HepG2 (cell line): Measurements from ENCODE around the gene GDF11. TPM values are rescaled to one million over a fixed set of nuclear protein-coding genes. Genes with fewer than 3 reads are reported as not detected.

Experiments
- ATAC-seq: fragments of 200-7000 bp; cut with Tn5 transposase; 3 replicates; pipeline ENCODE4 v1.9.1; 2020; ENCODE audit warnings: mild to moderate bottlenecking, moderate library complexity
- BruUV-seq: library from RNA; stranded (reverse); fragments of 400-500 nt; replicated peaks from 2 replicates; lab custom pipeline; 2021; lab: Mats Ljungman, UMichigan
- CTCF ChIA-PET: fragments of 300-600 bp; formaldehyde crosslinking; extraction: SDS; loops from one replicate; lab custom pipeline; 2021; ENCODE audit warnings: low total read pairs, inconsistent platforms, low intra/inter-chr PET ratio; lab: Yijun Ruan, JAX
- POLR2A ChIA-PET: fragments of 350-600 bp; sonication (Branson Sonifier 250); formaldehyde crosslinking; loops from one replicate; lab custom pipeline; 2020; ENCODE audit warnings: antibody characterized with exemption, inconsistent platforms; lab: Yijun Ruan, JAX
- DNase-seq: peaks from one replicate; pipeline ENCODE4 v3.0.0-alpha.2; 2015; ENCODE audit warnings: low spot score
- FAIRE-seq: peaks from 3 replicates; lab custom pipeline; 2011; peaks lifted over from hg19 to GRCh38; lab: Jason Lieb, UNC
- H2AFZ ChIP-seq: one replicate; pipeline ENCODE4 v1.6.1; 2011; ENCODE audit warnings: low read length, inconsistent platforms
- H3K27ac ChIP-seq: fragments of 300-600 bp; 3 replicates; pipeline ENCODE4 v1.8.0; 2011; ENCODE audit warnings: mixed run types, mild to moderate bottlenecking, mixed read lengths, low read length, inconsistent platforms; ENCODE audit not compliant: insufficient read depth; ENCODE audit errors: extremely low read length
- H3K27me3 ChIP-seq, 2 experiments: fragments of 200-600 bp in 1 of 2; 2 replicates in 1 of 2; 3 replicates in 1 of 2; pipeline versions ENCODE4 v1.6.0 to v1.8.0; 2011; ENCODE audit warnings: low read length in 2 of 2, mild to moderate bottlenecking in 2 of 2, moderate library complexity in 2 of 2, inconsistent platforms in 1 of 2; ENCODE audit not compliant: insufficient read depth in 2 of 2, control insufficient read depth in 1 of 2
- H3K36me3 ChIP-seq, 2 experiments: fragments of 200-600 bp in 1 of 2; replicated peaks in 1 of 2; 2 replicates in 1 of 2; 3 replicates in 1 of 2; pipeline versions ENCODE4 v1.5.1 to v1.8.0; 2011; ENCODE audit warnings: low read length in 2 of 2, inconsistent platforms in 1 of 2; ENCODE audit not compliant: insufficient read depth in 2 of 2, control insufficient read depth in 1 of 2
- H3K4me1 ChIP-seq: 2 replicates; pipeline ENCODE4 v1.5.1; 2012; ENCODE audit warnings: low read length, inconsistent platforms; ENCODE audit not compliant: insufficient read depth
- H3K4me2 ChIP-seq: 2 replicates; pipeline ENCODE4 v1.6.0; 2011; ENCODE audit warnings: low read depth, low read length, inconsistent platforms
- H3K4me3 ChIP-seq, 3 experiments: fragments of 200-600 bp in 1 of 3; sonication (generic), shearing (Covaris generic) in 1 of 3; replicated peaks in 1 of 3; 2 replicates each; pipeline ENCODE4 v1.5.1; 2011 to 2016; ENCODE audit warnings: low read length in 3 of 3, inconsistent platforms in 2 of 3, low read depth in 2 of 3, mild to moderate bottlenecking in 2 of 3, control low read depth in 1 of 3, mixed read lengths in 1 of 3; ENCODE audit not compliant: insufficient read depth in 1 of 3
- H3K79me2 ChIP-seq: one replicate; pipeline ENCODE4 v1.6.1; 2011; ENCODE audit warnings: low read length, inconsistent platforms; ENCODE audit not compliant: insufficient read depth
- H3K9ac ChIP-seq: 2 replicates; pipeline ENCODE4 v1.6.0; 2011; ENCODE audit warnings: mild to moderate bottlenecking, low read depth, low read length, inconsistent platforms; ENCODE audit not compliant: insufficient read depth
- H3K9me3 ChIP-seq: 2 replicates; pipeline ENCODE4 v1.5.1; 2012; ENCODE audit warnings: mild to moderate bottlenecking, low read length
- H4K20me1 ChIP-seq: 2 replicates; pipeline ENCODE4 v1.6.0; 2011; ENCODE audit warnings: inconsistent platforms, mild to moderate bottlenecking, low read length, moderate library complexity; ENCODE audit not compliant: insufficient read depth
- AHR ChIP-seq: IDR thresholded peaks from 2 replicates; pipeline ENCODE4 v1.6.1; 2018; ENCODE audit warnings: missing genetic modification reagents, missing compliant biosample characterization
- ARHGAP35 ChIP-seq: sonication (generic); formaldehyde crosslinking; IDR thresholded peaks from 2 replicates; pipeline ENCODE4 v1.9.0; 2022; ENCODE audit warnings: mild to moderate bottlenecking, inconsistent platforms, moderate library complexity, missing genetic modification reagents, borderline replicate concordance
- ATAD3A ChIP-seq: sonication (generic); formaldehyde crosslinking; IDR thresholded peaks from 2 replicates; pipeline ENCODE4 v1.4.0; 2020; ENCODE audit warnings: missing genetic modification reagents
- EEA1 ChIP-seq: sonication (generic); formaldehyde crosslinking; IDR thresholded peaks from 2 replicates; pipeline ENCODE4 v1.5.1; 2020; ENCODE audit warnings: mild to moderate bottlenecking, missing genetic modification reagents, borderline replicate concordance
- ETV6 ChIP-seq: sonication (generic); formaldehyde crosslinking; conservative IDR thresholded peaks from 2 replicates; pipeline ENCODE4 v1.4.0; 2020; ENCODE audit warnings: missing genetic modification reagents
- FOXA1 ChIP-seq, 2 experiments: fragments of 450-650 bp in 1 of 2; sonication (generic) in 1 of 2; formaldehyde crosslinking in 1 of 2; IDR thresholded peaks; 2 replicates each; pipeline versions ENCODE4 v1.4.0 to v1.6.1; 2016 to 2020; ENCODE audit warnings: missing genetic modification reagents in 1 of 2
- JDP2 ChIP-seq: sonication (generic); formaldehyde crosslinking; IDR thresholded peaks from 2 replicates; pipeline ENCODE4 v1.8.1; 2022; ENCODE audit warnings: missing genetic modification reagents, borderline replicate concordance
- KDM3A ChIP-seq: IDR thresholded peaks from 2 replicates; pipeline ENCODE4 v1.6.1; 2018; ENCODE audit warnings: low read depth, missing compliant biosample characterization
- MAFK ChIP-seq, 2 experiments: IDR thresholded peaks in 1 of 2; conservative IDR thresholded peaks in 1 of 2; 2 replicates each; pipeline ENCODE4 v1.6.1; 2011; ENCODE audit warnings: improper control_type of control experiment in 2 of 2, low read length in 2 of 2
- NCOA1 ChIP-seq: sonication (generic); formaldehyde crosslinking; IDR thresholded peaks from 2 replicates; pipeline ENCODE4 v1.9.0; 2021; ENCODE audit warnings: missing genetic modification reagents
- POLR2AphosphoS5 ChIP-seq: IDR thresholded peaks from 2 replicates; pipeline ENCODE4 v1.6.1; 2012; ENCODE audit warnings: low read depth, low read length
- SNAI1 ChIP-seq: sonication (generic); formaldehyde crosslinking; IDR thresholded peaks from 2 replicates; pipeline ENCODE4 v1.5.0; 2020; ENCODE audit warnings: mild to moderate bottlenecking, missing genetic modification reagents, borderline replicate concordance
- SP1 ChIP-seq, 2 experiments: fragments of 450-650 bp in 1 of 2; sonication (generic) in 1 of 2; formaldehyde crosslinking in 1 of 2; IDR thresholded peaks; 2 replicates each; pipeline versions ENCODE4 v1.4.0 to v1.6.1; 2016 to 2020; ENCODE audit warnings: missing genetic modification reagents in 1 of 2
- SSRP1 ChIP-seq: IDR thresholded peaks from 2 replicates; pipeline ENCODE4 v1.6.1; 2016; ENCODE audit warnings: control low read depth
- ZC3H13 ChIP-seq: sonication (generic); formaldehyde crosslinking; IDR thresholded peaks from 2 replicates; pipeline ENCODE4 v1.8.1; 2023; ENCODE audit warnings: mild to moderate bottlenecking, missing genetic modification reagents, moderate library complexity
- ZEB1 ChIP-seq: IDR thresholded peaks from 2 replicates; pipeline ENCODE4 v1.6.1; 2012; ENCODE audit warnings: mild to moderate bottlenecking, low read depth, inconsistent platforms; ENCODE audit not compliant: insufficient replicate concordance
- ZNF350 ChIP-seq: sonication (generic); formaldehyde crosslinking; IDR thresholded peaks from 2 replicates; pipeline ENCODE4 v1.4.0; 2020; ENCODE audit warnings: mild to moderate bottlenecking, low read depth, missing genetic modification reagents, borderline replicate concordance
- ZNF543 ChIP-seq: sonication (generic); formaldehyde crosslinking; IDR thresholded peaks from 2 replicates; pipeline ENCODE4 v1.4.0; 2020; ENCODE audit warnings: mild to moderate bottlenecking, missing genetic modification reagents
- ZSCAN25 ChIP-seq: sonication (generic); formaldehyde crosslinking; IDR thresholded peaks from 2 replicates; pipeline ENCODE4 v1.8.0; 2022; ENCODE audit warnings: mild to moderate bottlenecking, missing genetic modification reagents
- ZSCAN9 ChIP-seq: IDR thresholded peaks from 2 replicates; pipeline ENCODE4 v1.6.1; 2016; ENCODE audit warnings: borderline replicate concordance
- WGBS: methylation state at CpG from one replicate; pipeline ENCODE4 v1.1.6; 2017; ENCODE audit warnings: low lambda C conversion rate; 5-methylcytosine and 5-hydroxymethylcytosine counted together
- in situ Hi-C: cut with HindIII; loops from 2 replicates; pipeline ENCODE4 v1.10.0; 2017; ENCODE audit warnings: low pct_unique_long_range_greater_than_20kb; ENCODE audit not compliant: extremely low pct_ligation_motif_present
- intact Hi-C: fragments of 100-400 bp; cut with micrococcal nuclease; formaldehyde crosslinking; loops from one replicate; pipeline ENCODE4 v1.10.0; 2022; ENCODE audit not compliant: unreplicated experiment
- polyA plus RNA-seq, 8 experiments: library from polyadenylated mRNA; depleted of rRNA in 3 of 8; stranded (reverse) in 7 of 8; unstranded in 1 of 8; fragments of >200 nt; fragmentation: Illumina TruSeq in 4 of 8; extraction: Trizol in 4 of 8; gene quantifications; 2 replicates each; pipeline versions ENCODE4 v1.2.1 to v1.2.3, GENCODE V29; 2011 to 2016; ENCODE audit warnings: low read depth in 4 of 8, missing spikeins in 1 of 8, mixed read lengths in 1 of 8; ENCODE audit not compliant: insufficient read depth in 1 of 8
- total RNA-seq, 5 experiments: library from RNA; depleted of rRNA; stranded (reverse); fragments of >200 nt; fragmentation: Illumina TruSeq; extraction: Trizol; gene quantifications; 2 replicates each; pipeline ENCODE4 v1.2.3, GENCODE V29; 2016; ENCODE audit warnings: low read depth in 1 of 5
- TF ChIP-seq, protein P1 (sequence below): sonication (generic); formaldehyde crosslinking; IDR thresholded peaks from 2 replicates; pipeline ENCODE4 v1.5.1; 2020; ENCODE audit warnings: mild to moderate bottlenecking, missing genetic modification reagents, moderate library complexity
- TF ChIP-seq, protein P2 (sequence below): sonication (generic); formaldehyde crosslinking; IDR thresholded peaks from 2 replicates; pipeline ENCODE4 v1.8.0; 2022; ENCODE audit warnings: missing genetic modification reagents, mild to moderate bottlenecking, moderate library complexity, borderline replicate concordance

The GDF11 gene
- total and polyA plus RNA-seq, 2 of the 13 experiments (the other 11 are each of a cell fraction or from before 2014, with no cell fraction given) = 0.63 to 1.5 TPM

DNA sequence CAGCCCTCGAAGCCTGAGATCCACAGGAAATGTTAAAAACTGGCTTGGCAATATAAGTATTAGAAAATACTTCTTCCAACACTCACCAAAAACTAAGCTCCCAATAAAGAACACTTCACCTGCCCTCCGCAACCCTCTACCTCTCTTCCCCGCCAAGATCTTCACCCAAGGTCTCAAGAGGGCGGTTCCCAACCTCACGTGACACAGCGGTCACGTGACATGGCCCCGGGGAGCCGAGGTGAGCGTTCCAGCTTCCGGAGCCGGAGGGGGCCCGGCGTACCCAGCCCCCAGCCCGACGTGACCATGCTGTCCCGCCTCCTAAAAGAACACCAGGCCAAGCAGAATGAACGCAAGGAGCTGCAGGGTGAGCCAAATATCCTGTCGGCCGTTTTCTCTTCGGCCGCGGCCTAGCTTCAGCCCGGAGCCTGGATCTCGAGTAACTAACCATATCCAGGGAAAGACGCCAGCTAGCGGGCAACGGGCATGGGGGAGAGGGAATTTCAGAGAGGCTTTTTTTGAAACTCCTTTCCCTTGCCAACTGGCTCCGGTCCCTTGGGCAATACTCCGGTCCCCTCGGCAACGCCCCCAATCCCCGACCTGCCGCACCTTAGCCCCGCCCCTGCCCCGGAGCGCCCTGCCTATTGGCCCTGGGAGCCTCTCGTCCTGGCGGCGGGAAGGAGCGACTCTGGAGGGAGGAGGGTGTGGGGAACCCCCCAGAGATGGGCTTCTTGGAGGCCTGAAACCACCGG, 26.9 kb upstream of the GDF11 start, which contains the start of gene BLOC1S1:
BLOC1S1 (plus strand) TSS at position 214 of the 749 bp plus-strand sequence; CDS start at position 220, 6 bp downstream.
- in situ Hi-C loops = no loop called here
- ChIA-PET POLR2A (interaction anchor here (0.7 to 1.6 kb wide), 8 partner anchors 9 to 258 kb away, joined by 3 to 15 read pairs (median 4); partner anchors contain the start of genes CD63, ITGA7 and RAB5B), CTCF (no interaction called here)
- intact Hi-C loops = no loop called here
- WGBS = 2% methylated on average over 18 of the region's 42 CpGs
- peak; percentile 78 for FAIRE-seq
- DNase-seq = peak; percentile 86
- H4K20me1 ChIP-seq = no peaks in the 10 kb centered on the region
- H3K27me3 ChIP-seq = peaks cover 0 to 11% of the 10 kb centered on the region in 2 experiments; a peak in 2 of 5 replicates
- H3K9ac ChIP-seq = peak within 1 kb of the TSS; percentile 80
- peak; percentile 82 for ATAC-seq
- no peaks in the 10 kb centered on the region; a peak in 1 of 5 replicates for H3K36me3 ChIP-seq
- BruUV-seq = TSS peak; percentile 45
- H3K4me3 ChIP-seq = peak within 1 kb of the TSS; percentile 77 to 96 (median 84)
- H3K9me3 ChIP-seq = no peaks in the 10 kb centered on the region
- H2AFZ ChIP-seq = peak within 1 kb of the TSS; percentile 79
- H3K79me2 ChIP-seq = no peaks in the 10 kb centered on the region
- H3K4me1 ChIP-seq = peaks cover 54% of the 10 kb centered on the region
- peak within 1 kb of the TSS; percentile 81 for H3K27ac ChIP-seq
- peak within 1 kb of the TSS; percentile 72 for H3K4me2 ChIP-seq
- no peak for TF ChIP-seq ZSCAN9 (CRISPR knock-in tag)
- no peak for TF ChIP-seq SNAI1 (CRISPR knock-in tag)
- TF ChIP-seq, protein P1, sequence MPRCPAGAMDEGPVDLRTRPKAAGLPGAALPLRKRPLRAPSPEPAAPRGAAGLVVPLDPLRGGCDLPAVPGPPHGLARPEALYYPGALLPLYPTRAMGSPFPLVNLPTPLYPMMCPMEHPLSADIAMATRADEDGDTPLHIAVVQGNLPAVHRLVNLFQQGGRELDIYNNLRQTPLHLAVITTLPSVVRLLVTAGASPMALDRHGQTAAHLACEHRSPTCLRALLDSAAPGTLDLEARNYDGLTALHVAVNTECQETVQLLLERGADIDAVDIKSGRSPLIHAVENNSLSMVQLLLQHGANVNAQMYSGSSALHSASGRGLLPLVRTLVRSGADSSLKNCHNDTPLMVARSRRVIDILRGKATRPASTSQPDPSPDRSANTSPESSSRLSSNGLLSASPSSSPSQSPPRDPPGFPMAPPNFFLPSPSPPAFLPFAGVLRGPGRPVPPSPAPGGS (CRISPR knock-in tag) = no peak
- TF ChIP-seq, protein P2, sequence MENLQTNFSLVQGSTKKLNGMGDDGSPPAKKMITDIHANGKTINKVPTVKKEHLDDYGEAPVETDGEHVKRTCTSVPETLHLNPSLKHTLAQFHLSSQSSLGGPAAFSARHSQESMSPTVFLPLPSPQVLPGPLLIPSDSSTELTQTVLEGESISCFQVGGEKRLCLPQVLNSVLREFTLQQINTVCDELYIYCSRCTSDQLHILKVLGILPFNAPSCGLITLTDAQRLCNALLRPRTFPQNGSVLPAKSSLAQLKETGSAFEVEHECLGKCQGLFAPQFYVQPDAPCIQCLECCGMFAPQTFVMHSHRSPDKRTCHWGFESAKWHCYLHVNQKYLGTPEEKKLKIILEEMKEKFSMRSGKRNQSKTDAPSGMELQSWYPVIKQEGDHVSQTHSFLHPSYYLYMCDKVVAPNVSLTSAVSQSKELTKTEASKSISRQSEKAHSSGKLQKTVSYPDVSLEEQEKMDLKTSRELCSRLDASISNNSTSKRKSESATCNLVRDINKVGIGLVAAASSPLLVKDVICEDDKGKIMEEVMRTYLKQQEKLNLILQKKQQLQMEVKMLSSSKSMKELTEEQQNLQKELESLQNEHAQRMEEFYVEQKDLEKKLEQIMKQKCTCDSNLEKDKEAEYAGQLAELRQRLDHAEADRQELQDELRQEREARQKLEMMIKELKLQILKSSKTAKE = 0 out of 2 replicates have a peak, but pooled peaks have one; percentile 50
- 0 out of 2 replicates have a peak, but pooled peaks have one; percentile 45 for TF ChIP-seq ZNF543 (CRISPR knock-in tag)
- peak; percentile 66; the same call in 1 of the 2 replicates for TF ChIP-seq KDM3A (CRISPR knock-in tag)
- no peak; the same call in 1 of the 2 replicates for TF ChIP-seq SSRP1 (CRISPR knock-in tag)
- peak; percentile 77; the same call in 1 of the 2 replicates for TF ChIP-seq AHR (CRISPR knock-in tag)
- TF ChIP-seq ARHGAP35 = no peak
- no peak for TF ChIP-seq FOXA1 (IDR thresholded peaks at IDR 0.05)
- no peak; the same call in 1 of the 2 replicates for TF ChIP-seq FOXA1 (CRISPR knock-in tag; IDR thresholded peaks at IDR 0.05)
- no peak for TF ChIP-seq JDP2 (CRISPR knock-in tag)
- 0 out of 2 replicates have a peak, but pooled peaks have one; percentile 52 for TF ChIP-seq NCOA1 (CRISPR knock-in tag)
- TF ChIP-seq ZC3H13 (CRISPR knock-in tag) = peak; percentile 77; the same call in 1 of the 2 replicates
- no peak for TF ChIP-seq EEA1 (CRISPR knock-in tag)
- no peak for TF ChIP-seq SP1 (IDR thresholded peaks at IDR 0.05)
- peak; percentile 95 for TF ChIP-seq SP1 (CRISPR knock-in tag; IDR thresholded peaks at IDR 0.05)
- peak; percentile 88 for TF ChIP-seq ZEB1
- no peak for TF ChIP-seq ZSCAN25 (CRISPR knock-in tag)
- peak; percentile 81 for TF ChIP-seq ZNF350 (CRISPR knock-in tag)
- TF ChIP-seq ETV6 (CRISPR knock-in tag) = 0 out of 2 replicates have a peak, but pooled peaks have one; percentile 26
- TF ChIP-seq MAFK (conservative IDR thresholded peaks at IDR 0.05 in 1 of 2, IDR thresholded peaks at IDR 0.05 in 1 of 2; ENCODE audit: low read length in 2 of 2) = no peak
- peak; percentile 79 for TF ChIP-seq POLR2AphosphoS5
- TF ChIP-seq ATAD3A = no peak
